WTC11 (cell line): Measurements from ENCODE around the gene MAP3K10. TPM values are rescaled to one million over a fixed set of nuclear protein-coding genes. Genes with fewer than 3 reads are reported as not detected.

ENCODE experiments used
- ATAC-seq: fragments of 200-7000 bp; cut with Tn5 transposase; 2 replicates; pipeline ENCODE4 v1.10.0; 2021; ENCODE audit warnings: mild to moderate bottlenecking, moderate library complexity
- CTCF ChIA-PET: fragments of 300-600 bp; sonication (Branson Sonifier 250); formaldehyde crosslinking; loops from one replicate; lab custom pipeline; 2021; ENCODE audit warnings: antibody characterized with exemption; lab: Charles Lee
- POLR2A ChIA-PET: fragments of 350-600 bp; sonication (Branson Sonifier 250); formaldehyde crosslinking; loops from one replicate; lab custom pipeline; 2021; ENCODE audit warnings: antibody characterized with exemption; lab: Charles Lee
- DNase-seq: peaks from one replicate; pipeline ENCODE4 v3.0.0; 2021; ENCODE audit warnings: low spot score
- H3K27ac Mint-ChIP-seq: 2 replicates; pipeline ENCODE4 v1.8.0; 2021; ENCODE audit warnings: mixed read lengths
- H3K27me3 Mint-ChIP-seq: 2 replicates; pipeline ENCODE4 v1.8.0; 2021; ENCODE audit warnings: low read depth, mild to moderate bottlenecking, moderate library complexity, mixed read lengths
- H3K36me3 Mint-ChIP-seq: 2 replicates; pipeline ENCODE4 v1.8.0; 2021; ENCODE audit warnings: mixed read lengths
- H3K4me1 Mint-ChIP-seq: 2 replicates; pipeline ENCODE4 v1.8.0; 2022; ENCODE audit warnings: mixed read lengths
- H3K4me3 Mint-ChIP-seq: 2 replicates; pipeline ENCODE4 v1.8.0; 2021; ENCODE audit warnings: mild to moderate bottlenecking, moderate library complexity, mixed read lengths
- H3K9me3 Mint-ChIP-seq: 2 replicates; pipeline ENCODE4 v1.8.0; 2021; ENCODE audit warnings: mixed read lengths
- ETV6 ChIP-seq: sonication (generic); formaldehyde crosslinking; IDR thresholded peaks from 2 replicates; pipeline ENCODE4 v1.8.1; 2022; ENCODE audit warnings: mild to moderate bottlenecking, missing genetic modification reagents
- FOXJ3 ChIP-seq: sonication (generic); formaldehyde crosslinking; IDR thresholded peaks from 2 replicates; pipeline ENCODE4 v1.9.0; 2021; ENCODE audit warnings: missing genetic modification reagents, mild to moderate bottlenecking, borderline replicate concordance
- FOXK1 ChIP-seq: sonication (generic); formaldehyde crosslinking; IDR thresholded peaks from 2 replicates; pipeline ENCODE4 v1.8.0; 2022; ENCODE audit warnings: mild to moderate bottlenecking, moderate library complexity, missing genetic modification reagents
- GTF2I ChIP-seq: fragments of 250-450 bp; sonication (Bioruptor Pico); conservative IDR thresholded peaks from 2 replicates; pipeline ENCODE4 v1.4.0; 2021; ENCODE audit warnings: mild to moderate bottlenecking
- JAZF1 ChIP-seq: fragments of 250-450 bp; sonication (Bioruptor Pico); IDR thresholded peaks from 2 replicates; pipeline ENCODE4 v1.9.0; 2021; ENCODE audit warnings: moderate library complexity, mild to moderate bottlenecking, inconsistent platforms
- TCF7 ChIP-seq: sonication (generic); formaldehyde crosslinking; IDR thresholded peaks from 2 replicates; pipeline ENCODE4 v1.8.0; 2022; ENCODE audit warnings: mild to moderate bottlenecking, low read depth, missing genetic modification reagents, moderate library complexity
- TEAD1 ChIP-seq: sonication (generic); formaldehyde crosslinking; IDR thresholded peaks from 2 replicates; pipeline ENCODE4 v1.8.0; 2022; ENCODE audit warnings: mild to moderate bottlenecking, missing genetic modification reagents
- ZNF263 ChIP-seq: sonication (generic); formaldehyde crosslinking; IDR thresholded peaks from 2 replicates; pipeline ENCODE4 v1.8.1; 2022; ENCODE audit warnings: low read depth, mild to moderate bottlenecking, moderate library complexity, missing genetic modification reagents
- ZNF396 ChIP-seq: fragments of 250-450 bp; sonication (Bioruptor Pico); IDR thresholded peaks from 2 replicates; pipeline ENCODE4 v1.8.0; 2021; ENCODE audit warnings: mild to moderate bottlenecking, moderate library complexity, borderline replicate concordance
- total RNA-seq: library from RNA; stranded (reverse); gene quantifications from 3 replicates; pipeline ENCODE4 v1.2.3, GENCODE V29; 2021
- TF ChIP-seq, protein P1 (sequence below): sonication (generic); formaldehyde crosslinking; IDR thresholded peaks from 2 replicates; pipeline ENCODE4 v1.8.0; 2022; ENCODE audit warnings: mild to moderate bottlenecking, missing genetic modification reagents
- TF ChIP-seq, protein P2 (sequence below): sonication (generic); formaldehyde crosslinking; IDR thresholded peaks from 2 replicates; pipeline ENCODE4 v1.8.1; 2023; ENCODE audit warnings: mild to moderate bottlenecking, missing genetic modification reagents
- TF ChIP-seq, protein P3 (sequence below): sonication (generic); formaldehyde crosslinking; IDR thresholded peaks from 2 replicates; pipeline ENCODE4 v1.8.1; 2022; ENCODE audit warnings: mild to moderate bottlenecking, moderate library complexity, missing genetic modification reagents
- TF ChIP-seq, protein P4 (sequence below): sonication (generic); formaldehyde crosslinking; IDR thresholded peaks from 2 replicates; pipeline ENCODE4 v1.8.1; 2022; ENCODE audit warnings: mild to moderate bottlenecking, missing genetic modification reagents, moderate library complexity, borderline replicate concordance
- TF ChIP-seq, protein P5 (sequence below): sonication (generic); formaldehyde crosslinking; IDR thresholded peaks from 2 replicates; pipeline ENCODE4 v1.8.1; 2022; ENCODE audit warnings: missing genetic modification reagents, borderline replicate concordance

Gene MAP3K10
- total RNA-seq, 1 experiment from 2014 or later, result 23.5 TPM

DNA sequence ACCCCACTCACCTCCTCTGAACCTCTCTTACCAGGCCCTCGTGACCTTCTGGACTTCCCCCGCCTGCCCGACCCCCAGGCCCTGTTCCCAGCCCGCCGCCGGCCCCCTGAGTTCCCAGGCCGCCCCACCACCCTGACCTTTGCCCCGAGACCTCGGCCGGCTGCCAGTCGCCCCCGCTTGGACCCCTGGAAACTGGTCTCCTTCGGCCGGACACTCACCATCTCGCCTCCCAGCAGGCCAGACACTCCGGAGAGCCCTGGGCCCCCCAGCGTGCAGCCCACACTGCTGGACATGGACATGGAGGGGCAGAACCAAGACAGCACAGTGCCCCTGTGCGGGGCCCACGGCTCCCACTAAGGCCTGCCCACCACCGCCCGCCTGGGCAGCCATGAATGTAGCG, 23.7 kb downstream of the MAP3K10 start:
- peaks cover 33% of the 10 kb centered on the region for H3K27me3 Mint-ChIP-seq

DNA sequence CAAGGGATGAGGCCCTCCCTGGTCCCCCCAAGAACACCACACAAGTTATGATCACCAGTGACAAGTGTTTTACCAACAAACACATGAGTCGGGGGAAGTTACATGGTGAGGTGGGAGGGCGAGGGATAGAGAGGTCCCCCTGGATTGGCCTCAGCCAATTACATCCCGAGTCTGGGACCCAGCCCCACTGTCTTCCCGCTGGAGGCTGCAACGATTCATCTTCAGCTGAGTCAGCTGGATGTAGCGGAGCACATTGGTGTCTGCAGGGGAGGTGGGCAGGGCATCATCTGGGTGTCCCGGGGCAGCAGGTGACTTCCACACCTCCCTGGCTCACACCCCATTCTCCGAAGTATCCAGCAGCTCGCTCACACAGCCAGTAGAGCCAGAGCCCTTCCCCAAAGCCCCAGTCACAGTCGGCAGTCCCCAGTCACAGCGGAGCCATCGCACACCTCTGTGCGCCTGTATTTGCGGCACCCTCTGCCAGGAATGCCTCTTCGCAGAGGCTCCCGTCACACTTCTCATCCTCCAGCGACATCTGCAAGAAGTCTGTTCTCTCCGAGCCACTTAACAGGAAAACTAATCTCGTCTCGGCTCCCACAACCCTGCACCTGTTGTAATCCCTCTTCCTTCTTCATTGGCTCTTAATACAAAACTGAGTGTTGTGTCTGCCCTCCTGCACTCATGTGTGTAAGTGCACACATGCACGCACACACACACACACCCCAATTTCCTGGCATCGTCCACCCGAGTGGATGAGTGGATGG, 25.0 kb downstream of the MAP3K10 start:
- Mint-ChIP-seq H3K36me3 (no peaks in the 10 kb centered on the region), H3K27ac (no peak overlapping the region), H3K27me3 (peaks cover 40% of the 10 kb centered on the region), H3K4me3 (peak overlapping the region; percentile 50), H3K9me3 (no peaks in the 10 kb centered on the region), H3K4me1 (peaks cover 9% of the 10 kb centered on the region)
- ChIA-PET CTCF (interaction anchor here (1.0 to 3.4 kb wide), 17 partner anchors 9 to 452 kb away, joined by 3 to 67 read pairs (median 16); partner anchors contain the start of genes CCNP, MAP3K10 and PSMC4), POLR2A (no interaction called here)
- TF ChIP-seq JAZF1, result no peak
- ATAC-seq, result no peak
- no peak for DNase-seq

More for the DNA sequence above, 23.7 kb downstream of the MAP3K10 start:
- Mint-ChIP-seq H3K9me3 (no peaks in the 10 kb centered on the region), H3K4me3 (no peak overlapping the region), H3K36me3 (peaks cover 4% of the 10 kb centered on the region), H3K27ac (no peak overlapping the region), H3K4me1 (peaks cover 17% of the 10 kb centered on the region)
- CTCF ChIA-PET, result no interaction called here
- DNase-seq (no peak), ATAC-seq (no peak)
- TF ChIP-seq GTF2I (no peak), ETV6 (no peak)
- TF ChIP-seq, protein P1, sequence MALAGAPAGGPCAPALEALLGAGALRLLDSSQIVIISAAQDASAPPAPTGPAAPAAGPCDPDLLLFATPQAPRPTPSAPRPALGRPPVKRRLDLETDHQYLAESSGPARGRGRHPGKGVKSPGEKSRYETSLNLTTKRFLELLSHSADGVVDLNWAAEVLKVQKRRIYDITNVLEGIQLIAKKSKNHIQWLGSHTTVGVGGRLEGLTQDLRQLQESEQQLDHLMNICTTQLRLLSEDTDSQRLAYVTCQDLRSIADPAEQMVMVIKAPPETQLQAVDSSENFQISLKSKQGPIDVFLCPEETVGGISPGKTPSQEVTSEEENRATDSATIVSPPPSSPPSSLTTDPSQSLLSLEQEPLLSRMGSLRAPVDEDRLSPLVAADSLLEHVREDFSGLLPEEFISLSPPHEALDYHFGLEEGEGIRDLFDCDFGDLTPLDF (CRISPR knock-in tag), result no peak
- POLR2A ChIA-PET, result no interaction called here

DNA sequence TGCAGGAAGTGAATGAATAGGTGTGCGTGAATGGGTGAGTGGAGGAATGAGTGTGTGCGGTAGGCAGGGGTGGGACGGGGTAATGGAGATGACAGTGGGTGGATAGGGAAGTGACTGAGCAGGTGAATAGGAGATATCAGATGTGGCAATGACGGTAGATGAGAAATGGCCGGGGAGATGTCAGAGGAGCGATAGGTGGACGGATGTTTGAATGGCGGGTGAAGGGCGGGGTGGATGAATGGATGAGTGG, 25.5 kb downstream of the MAP3K10 start:
- H3K36me3 Mint-ChIP-seq, result no peaks in the 10 kb centered on the region
- no peak for ATAC-seq
- no peak for DNase-seq
- peaks cover 9% of the 10 kb centered on the region for H3K4me1 Mint-ChIP-seq
- ChIA-PET POLR2A (no interaction called here), CTCF (interaction anchor here (1.1 to 4.6 kb wide), 23 partner anchors 9 to 452 kb away, joined by 3 to 67 read pairs (median 13); partner anchors contain the start of genes CCNP, MAP3K10 and PSMC4)
- peak overlapping the region; percentile 50 for H3K4me3 Mint-ChIP-seq
- H3K27ac Mint-ChIP-seq, result no peak overlapping the region
- peaks cover 40% of the 10 kb centered on the region for H3K27me3 Mint-ChIP-seq
- no peaks in the 10 kb centered on the region for H3K9me3 Mint-ChIP-seq
- TF ChIP-seq, protein P2, sequence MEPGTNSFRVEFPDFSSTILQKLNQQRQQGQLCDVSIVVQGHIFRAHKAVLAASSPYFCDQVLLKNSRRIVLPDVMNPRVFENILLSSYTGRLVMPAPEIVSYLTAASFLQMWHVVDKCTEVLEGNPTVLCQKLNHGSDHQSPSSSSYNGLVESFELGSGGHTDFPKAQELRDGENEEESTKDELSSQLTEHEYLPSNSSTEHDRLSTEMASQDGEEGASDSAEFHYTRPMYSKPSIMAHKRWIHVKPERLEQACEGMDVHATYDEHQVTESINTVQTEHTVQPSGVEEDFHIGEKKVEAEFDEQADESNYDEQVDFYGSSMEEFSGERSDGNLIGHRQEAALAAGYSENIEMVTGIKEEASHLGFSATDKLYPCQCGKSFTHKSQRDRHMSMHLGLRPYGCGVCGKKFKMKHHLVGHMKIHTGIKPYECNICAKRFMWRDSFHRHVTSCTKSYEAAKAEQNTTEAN, result no peak
- TF ChIP-seq TEAD1 (CRISPR knock-in tag) (no peak), FOXK1 (CRISPR knock-in tag) (no peak), TCF7 (no peak), ZNF396 (CRISPR knock-in tag) (no peak), FOXJ3 (CRISPR knock-in tag) (no peak), ZNF263 (CRISPR knock-in tag) (no peak)
- TF ChIP-seq, protein P1 (CRISPR knock-in tag), result no peak
- TF ChIP-seq, protein P3, sequence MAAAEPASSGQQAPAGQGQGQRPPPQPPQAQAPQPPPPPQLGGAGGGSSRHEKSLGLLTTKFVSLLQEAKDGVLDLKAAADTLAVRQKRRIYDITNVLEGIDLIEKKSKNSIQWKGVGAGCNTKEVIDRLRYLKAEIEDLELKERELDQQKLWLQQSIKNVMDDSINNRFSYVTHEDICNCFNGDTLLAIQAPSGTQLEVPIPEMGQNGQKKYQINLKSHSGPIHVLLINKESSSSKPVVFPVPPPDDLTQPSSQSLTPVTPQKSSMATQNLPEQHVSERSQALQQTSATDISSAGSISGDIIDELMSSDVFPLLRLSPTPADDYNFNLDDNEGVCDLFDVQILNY (CRISPR knock-in tag), result no peak
- TF ChIP-seq, protein P4, sequence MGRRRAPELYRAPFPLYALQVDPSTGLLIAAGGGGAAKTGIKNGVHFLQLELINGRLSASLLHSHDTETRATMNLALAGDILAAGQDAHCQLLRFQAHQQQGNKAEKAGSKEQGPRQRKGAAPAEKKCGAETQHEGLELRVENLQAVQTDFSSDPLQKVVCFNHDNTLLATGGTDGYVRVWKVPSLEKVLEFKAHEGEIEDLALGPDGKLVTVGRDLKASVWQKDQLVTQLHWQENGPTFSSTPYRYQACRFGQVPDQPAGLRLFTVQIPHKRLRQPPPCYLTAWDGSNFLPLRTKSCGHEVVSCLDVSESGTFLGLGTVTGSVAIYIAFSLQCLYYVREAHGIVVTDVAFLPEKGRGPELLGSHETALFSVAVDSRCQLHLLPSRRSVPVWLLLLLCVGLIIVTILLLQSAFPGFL, result no peak
- TF ChIP-seq, protein P5, sequence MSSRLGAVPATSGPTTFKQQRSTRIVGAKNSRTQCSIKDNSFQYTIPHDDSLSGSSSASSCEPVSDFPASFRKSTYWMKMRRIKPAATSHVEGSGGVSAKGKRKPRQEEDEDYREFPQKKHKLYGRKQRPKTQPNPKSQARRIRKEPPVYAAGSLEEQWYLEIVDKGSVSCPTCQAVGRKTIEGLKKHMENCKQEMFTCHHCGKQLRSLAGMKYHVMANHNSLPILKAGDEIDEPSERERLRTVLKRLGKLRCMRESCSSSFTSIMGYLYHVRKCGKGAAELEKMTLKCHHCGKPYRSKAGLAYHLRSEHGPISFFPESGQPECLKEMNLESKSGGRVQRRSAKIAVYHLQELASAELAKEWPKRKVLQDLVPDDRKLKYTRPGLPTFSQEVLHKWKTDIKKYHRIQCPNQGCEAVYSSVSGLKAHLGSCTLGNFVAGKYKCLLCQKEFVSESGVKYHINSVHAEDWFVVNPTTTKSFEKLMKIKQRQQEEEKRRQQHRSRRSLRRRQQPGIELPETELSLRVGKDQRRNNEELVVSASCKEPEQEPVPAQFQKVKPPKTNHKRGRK, result no peak
